ENCODE data around the gene CAMSAP2. TPM values are rescaled to one million over a fixed set of nuclear protein-coding genes. Genes with fewer than 3 reads are reported as not detected.

The CAMSAP2 gene
- total RNA-seq, 1 donor from 2014 or later, result 48.3 TPM

DNA sequence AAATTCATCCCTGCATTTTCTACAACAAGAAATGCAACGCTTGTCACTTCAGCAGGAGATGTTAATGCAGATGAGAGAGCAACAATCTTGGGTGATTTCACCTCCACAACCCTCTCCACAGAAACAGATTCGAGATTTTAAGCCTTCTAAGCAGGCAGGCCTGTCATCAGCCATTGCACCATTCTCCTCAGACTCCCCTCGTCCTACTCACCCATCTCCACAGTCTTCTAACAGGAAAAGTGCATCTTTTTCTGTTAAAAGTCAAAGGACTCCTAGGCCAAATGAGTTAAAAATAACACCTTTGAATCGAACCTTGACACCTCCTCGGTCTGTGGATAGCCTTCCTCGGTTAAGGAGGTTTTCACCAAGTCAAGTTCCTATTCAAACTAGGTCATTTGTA lies 110.7 kb downstream of the CAMSAP2 start:
- no peak for DNase-seq (ENCODE audit: low read depth)

DNA sequence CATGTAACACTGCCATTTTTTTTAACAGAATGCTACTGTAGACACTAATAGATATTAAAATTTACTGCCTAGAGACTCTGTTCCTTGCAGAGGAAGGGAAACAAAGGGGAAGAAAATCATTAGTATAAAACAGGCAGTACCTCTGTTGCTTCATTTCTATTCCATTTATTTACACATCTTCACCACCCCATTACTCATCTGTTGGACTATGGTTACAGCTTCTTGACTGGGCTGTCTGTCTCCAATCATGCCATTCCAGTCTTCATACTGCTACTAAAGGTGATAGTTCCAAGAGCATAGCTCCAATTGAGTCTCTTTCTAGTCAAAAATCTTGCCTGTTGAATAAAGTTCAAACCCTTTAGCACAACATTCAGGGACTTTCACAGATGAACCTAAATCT lies 111.9 kb downstream of the CAMSAP2 start:
- DNase-seq (ENCODE audit: low read depth), result peak; percentile 32

DNA sequence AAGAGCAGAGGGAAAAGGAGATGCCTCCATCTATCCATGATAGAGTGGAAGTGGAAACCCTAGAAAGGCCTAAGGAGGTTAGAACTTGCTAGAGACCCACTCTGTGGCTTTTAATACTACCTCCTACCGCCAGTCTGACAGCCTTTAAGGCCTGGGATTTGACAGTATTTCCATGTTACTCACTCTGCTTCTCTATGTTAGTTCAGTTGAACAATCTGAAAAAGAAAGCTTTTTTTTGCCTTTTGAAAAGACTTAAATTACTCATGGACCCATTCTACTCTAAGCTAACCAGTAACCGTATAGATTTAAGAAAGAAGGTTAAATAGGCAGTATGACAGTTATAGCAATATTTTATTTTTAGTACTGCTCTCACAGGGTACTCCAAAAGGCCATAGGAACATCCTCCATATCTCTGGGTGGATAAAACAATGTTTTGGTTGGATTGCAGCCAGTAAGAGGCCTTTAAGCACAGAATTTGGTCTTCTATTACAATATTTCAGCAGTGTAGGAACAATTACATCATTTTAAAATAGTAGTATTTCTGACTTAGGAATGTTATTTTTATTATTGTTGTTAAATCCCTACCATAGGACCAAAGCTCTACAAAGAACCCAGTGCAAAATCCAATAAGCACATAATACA lies 118.1 kb downstream of the CAMSAP2 start:
- no peak for DNase-seq (ENCODE audit: low read depth)

DNA sequence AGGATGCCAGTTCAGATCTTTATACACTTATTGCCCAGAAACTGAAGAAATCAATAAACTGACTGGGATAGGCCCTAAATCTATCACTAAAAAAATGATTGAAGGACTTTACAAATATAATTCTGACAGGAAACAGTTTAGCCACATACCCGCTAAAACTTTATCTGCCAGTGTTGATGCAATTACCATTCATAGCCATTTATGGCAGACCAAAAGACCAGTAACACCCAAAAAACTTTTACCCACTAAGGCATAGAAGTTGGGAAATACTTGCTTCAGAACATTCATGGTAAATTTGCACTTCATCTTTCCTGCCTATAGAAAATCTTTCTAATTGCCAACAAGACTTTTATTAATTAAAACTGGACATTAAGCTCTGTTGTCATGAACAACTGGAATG lies 119.1 kb downstream of the CAMSAP2 start:
- no peak for DNase-seq (ENCODE audit: low read depth)

DNA sequence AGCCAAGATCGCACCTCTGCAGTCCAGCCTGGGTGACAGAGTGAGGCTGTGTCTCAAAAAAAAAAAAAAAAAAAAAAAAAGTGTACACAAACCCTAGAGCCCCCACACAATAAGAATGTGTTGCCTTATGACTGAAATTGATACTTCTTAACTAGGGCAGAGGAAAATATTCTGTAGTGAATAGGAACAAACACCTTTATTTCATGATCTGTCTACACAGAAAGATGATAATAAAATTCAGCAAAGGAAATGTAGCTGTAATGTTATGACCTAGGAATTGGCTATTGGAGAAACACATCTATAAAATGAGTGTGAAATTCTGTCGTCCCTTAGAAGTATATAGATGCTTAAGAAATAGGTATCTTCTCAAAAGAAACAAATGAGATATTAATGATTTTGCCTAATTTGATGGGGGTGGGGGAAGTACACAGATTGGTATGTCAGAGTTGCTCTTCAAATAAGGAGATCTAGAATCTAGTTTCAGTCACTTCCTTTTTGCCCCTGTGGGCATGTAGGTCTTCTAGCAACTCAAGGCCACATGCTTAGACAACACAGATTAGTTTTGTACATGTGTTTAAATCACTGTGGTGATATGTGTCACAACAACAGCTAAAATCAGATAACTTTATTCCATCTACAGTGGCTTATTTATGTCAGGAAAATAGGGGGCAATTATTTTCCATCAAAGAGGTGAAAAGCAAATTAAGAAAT lies 123.4 kb downstream of the CAMSAP2 start:
- DNase-seq (ENCODE audit: low read depth), result no peak

DNA sequence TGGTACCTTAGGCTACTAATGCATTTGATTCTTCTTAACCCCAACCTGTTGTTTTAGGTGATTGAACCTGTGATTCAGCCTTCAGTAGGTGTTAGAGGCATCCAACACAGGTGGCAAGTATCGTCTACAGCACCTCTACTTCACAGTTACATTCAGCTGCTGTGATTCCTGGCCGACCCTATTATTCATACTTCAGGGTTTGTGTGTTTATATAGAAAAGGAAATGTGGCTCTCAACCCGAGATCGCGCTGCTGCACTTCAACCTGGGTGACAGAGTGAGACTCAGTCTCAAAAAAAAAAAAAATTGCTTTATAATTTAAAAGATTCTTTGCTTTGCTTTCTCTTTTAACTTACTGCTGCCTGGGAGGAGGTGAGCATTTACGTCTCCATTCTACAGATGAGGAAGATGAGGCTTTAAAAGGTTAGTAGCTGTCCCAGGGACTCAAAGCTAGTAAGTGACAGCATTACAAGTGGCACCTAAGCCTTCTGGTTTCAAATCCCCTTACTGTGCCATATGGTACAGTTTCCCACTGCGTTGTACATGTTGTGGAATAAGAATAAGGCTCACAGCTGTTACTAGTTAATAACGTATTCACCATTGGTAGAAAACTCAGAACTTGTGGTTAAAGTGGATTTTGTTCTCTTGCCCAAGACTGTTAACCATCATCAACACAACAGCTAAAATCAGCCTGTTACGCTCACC lies 124.2 kb downstream of the CAMSAP2 start:
- no peak for DNase-seq (ENCODE audit: low read depth)

DNA sequence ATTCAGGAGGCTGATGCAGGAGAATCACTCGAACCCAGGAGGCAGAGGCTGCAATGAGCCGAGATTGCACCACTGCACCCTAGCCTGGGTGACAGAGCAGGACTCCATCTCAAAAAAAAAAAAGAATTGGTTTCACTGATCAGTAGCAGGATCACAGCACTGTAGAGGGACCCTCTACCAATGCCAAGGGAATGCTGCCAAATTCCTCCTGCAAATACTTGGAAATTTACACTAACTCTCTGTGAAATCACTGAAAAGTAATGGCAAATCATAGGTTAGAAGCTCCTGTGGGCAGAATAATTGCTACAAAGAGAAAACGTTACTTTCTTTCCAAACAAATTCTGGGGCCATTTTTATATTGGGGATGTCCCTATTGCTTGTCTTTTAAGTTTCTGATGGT lies 127.4 kb downstream of the CAMSAP2 start:
- no peak for DNase-seq (ENCODE audit: low read depth)

DNA sequence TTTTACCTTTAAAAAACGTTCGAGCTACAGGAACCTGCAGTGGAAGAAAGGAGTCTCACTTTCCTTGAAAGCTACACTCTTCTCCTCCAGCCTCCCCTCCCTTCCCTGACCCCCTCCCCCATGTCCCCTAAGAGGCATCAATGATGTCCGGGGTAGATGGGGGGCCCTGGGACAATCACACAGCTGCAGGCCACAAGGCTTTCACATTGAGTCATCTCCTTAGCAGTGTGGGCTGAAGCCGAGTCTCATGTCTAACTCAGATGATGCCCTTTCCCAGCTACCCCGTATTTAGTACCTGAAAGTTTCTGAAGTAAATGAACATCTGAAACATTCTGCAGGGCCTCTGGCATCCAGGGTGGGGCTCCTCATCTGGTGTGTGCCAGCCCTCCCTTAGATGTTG lies 127.8 kb downstream of the CAMSAP2 start:
- DNase-seq (ENCODE audit: low read depth), result peak; percentile 28

DNA sequence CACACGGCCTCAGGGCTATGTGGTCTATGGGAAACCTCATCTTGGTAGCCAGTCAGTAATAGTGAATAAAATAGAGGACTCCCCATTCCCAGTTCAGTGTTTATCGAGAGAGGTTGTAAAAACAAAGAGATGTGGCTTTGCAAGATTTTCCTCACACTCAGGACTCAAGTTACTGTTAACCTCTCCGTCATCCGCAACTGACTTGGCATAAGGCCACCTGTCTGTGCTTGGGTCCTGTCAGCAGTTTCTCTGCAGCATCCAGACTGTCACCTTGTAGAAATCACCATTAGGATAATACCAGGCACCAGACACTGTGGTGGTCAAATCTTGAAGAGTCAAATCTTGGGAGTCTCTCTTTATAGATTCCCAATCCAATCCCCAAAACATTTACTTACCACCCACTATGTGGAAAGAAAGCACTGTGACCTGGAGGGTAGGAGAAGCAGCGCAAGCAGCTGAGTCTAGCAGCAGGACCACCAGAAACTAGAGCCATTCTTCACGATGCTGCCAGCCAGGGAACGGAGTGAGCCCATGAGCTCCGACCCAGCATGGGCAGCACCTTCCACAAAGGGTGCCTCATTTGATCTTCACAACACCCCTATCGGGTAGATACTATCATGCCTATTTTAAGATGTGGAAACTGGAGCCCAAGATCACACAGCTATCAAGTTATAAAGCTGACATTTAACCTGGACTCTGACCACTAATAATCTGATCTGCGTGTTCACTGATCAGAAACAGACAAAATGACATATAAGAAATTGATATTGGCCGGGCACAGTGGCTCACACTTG lies 128.5 kb downstream of the CAMSAP2 start:
- peak; percentile 45 for DNase-seq (ENCODE audit: low read depth)

DNA sequence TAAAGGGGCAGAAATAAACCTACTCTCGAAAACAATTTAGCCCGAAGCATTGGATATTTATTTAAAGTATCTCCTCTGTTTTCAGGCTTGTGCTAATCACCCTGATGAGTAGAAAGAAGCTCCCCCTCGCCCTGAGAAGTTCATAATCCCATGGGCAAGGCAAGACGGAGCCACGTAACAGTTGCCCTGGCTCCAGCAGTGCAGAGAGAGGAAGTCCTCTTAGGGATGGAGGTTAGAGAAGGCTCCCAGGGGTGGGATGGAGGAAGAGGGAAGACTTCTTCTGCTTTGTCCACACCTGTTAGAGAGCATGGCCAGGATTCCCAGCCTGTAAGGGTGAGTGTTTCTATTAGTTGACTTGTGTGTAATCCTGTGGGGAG lies 130.7 kb downstream of the CAMSAP2 start:
- DNase-seq (ENCODE audit: low read depth), result no peak

DNA sequence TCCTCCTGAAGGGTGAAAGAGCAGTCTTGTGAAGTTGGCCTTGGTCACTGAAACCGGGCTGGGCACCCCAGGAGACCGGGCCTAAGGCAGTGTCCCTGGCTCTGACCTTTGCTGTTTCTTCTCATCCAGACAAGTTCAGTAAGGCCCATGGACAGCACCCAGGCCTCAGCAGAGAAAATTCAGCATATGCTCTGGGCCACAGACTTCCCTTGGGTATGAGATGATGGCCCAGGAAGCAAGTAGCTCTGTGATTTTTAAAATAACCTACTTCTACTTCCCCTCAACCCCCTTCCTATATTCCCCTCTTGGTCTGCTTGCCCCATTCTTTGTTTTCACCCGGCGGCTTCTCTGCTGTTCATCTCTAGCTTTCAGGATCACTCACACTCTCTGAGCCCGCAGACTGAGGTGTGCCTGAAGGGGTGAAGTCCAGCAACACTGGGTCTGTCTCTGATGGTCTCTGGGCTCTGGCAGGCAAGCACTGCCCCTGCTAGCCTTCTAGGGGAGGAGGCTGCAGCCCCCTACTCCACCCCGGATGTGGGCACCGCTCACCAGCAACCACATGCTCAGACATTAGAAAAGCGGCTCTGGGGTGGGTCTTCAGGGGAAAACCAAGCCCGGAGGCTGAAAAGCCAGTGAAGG lies 131.2 kb downstream of the CAMSAP2 start:
- DNase-seq (ENCODE audit: low read depth), result no peak

DNA sequence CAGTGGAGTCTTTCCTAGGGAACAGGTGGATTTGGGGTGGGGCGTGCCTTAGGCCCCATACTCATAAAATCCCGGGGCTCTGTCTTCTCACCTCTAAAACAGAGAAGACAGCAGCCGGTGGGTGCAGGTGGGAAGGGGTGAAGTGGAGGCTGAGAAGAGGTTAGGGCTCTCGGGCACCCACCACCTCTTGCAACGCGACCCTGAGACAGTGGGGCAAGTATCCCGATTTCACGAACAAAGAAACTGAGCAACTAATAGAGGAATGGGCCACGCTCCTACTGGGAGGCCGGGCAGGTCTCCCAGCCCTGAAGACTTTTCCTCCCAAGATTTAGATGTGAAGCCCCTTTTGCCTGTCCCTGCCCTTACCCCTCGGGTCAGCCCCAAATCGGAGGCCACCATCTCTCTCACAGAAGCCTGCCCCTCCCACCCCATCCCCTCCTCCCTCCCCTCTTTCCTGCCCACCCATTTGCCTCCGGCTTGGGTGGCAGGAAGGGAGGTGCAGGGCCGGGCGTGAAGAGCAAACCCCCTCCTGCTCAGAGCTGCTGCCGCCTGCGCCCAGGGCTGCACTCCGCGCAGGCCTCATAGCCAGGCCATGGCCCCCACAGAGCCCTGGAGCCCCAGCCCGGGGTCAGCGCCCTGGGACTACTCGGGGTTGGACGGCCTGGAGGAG lies 133.9 kb downstream of the CAMSAP2 start, which contains the start of gene GPR25:
Gene GPR25 (plus strand): TSS at position 536 of the 670 bp plus-strand sequence. CDS start 57 bp downstream, at position 593.
- no peak for DNase-seq (ENCODE audit: low read depth)

DNA sequence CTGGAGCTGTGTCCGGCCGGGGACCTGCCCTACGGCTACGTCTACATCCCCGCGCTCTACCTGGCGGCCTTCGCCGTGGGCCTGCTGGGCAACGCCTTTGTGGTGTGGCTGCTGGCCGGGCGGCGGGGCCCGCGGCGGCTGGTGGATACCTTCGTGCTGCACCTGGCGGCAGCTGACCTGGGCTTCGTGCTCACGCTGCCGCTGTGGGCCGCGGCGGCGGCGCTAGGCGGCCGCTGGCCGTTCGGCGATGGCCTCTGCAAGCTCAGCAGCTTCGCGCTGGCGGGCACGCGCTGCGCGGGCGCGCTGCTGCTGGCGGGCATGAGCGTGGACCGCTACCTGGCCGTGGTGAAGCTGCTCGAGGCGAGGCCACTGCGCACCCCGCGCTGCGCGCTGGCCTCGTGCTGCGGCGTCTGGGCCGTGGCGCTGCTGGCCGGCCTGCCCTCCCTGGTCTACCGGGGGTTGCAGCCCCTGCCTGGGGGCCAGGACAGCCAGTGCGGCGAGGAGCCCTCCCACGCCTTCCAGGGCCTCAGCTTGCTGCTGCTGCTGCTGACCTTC lies 134.5 kb downstream of the CAMSAP2 start:
- no peak for DNase-seq (ENCODE audit: low read depth)

DNA sequence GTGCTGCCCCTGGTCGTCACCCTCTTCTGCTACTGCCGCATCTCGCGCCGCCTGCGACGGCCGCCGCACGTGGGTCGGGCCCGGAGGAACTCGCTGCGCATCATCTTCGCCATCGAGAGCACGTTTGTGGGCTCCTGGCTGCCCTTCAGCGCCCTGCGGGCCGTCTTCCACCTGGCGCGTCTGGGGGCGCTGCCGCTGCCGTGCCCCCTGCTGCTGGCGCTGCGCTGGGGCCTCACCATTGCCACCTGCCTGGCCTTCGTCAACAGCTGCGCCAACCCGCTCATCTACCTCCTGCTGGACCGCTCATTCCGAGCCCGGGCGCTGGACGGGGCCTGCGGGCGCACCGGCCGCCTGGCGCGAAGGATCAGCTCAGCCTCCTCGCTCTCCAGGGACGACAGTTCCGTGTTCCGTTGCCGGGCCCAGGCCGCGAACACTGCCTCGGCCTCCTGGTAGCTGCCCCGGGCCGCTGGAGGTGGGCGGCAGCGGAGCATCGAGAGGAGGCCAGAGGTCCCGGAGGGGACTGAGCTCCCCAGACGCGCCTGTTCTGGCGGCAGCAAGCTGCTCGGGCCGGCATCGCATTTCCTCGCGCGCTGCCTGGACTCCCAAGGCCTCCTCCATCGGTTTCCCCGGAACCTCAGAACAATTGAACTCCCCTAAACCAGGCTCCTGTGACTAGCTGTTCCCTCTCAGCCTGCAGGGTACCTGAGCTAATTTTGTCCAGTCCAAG lies 135.1 kb downstream of the CAMSAP2 start:
- no peak for DNase-seq (ENCODE audit: low read depth)

DNA sequence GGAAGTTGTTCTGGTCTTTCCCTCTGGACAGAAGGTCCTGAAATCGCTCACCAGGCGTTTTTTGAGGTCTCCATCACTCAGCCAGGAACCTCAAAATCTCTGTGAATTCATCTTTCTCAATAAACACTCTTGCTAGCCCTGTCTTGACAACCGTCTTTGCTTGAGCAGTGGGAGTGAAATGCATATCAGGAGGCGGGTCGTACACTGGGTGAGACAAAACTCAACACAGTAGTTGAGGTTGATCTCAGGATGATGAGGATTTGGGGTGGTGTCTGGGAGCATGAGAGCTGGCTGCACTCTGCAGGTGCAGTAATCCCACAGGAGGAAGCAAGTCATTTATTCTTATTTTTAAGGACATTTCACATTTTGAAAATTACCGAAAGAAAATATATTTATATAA lies 136.0 kb downstream of the CAMSAP2 start:
- DNase-seq (ENCODE audit: low read depth), result no peak

DNA sequence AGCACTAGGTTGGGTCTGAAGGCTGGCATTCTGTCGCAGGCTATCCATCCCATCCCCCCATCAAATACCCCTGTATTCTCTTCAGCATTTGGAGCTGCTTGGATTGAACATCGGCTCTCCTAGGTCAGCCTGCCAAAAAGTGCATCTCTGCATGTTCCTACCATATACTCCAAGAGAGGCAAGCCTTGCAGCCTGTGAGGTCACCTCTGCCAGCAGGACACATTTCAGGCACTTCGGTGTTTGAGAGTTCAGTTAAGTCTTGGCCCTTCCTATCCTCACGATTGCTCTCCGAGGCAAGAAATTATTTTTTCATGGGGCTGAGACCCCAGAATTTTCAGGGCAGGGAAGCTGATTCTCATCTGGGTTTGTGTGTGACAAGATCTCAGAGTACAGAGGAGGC lies 136.7 kb downstream of the CAMSAP2 start:
- DNase-seq (ENCODE audit: low read depth), result no peak

DNA sequence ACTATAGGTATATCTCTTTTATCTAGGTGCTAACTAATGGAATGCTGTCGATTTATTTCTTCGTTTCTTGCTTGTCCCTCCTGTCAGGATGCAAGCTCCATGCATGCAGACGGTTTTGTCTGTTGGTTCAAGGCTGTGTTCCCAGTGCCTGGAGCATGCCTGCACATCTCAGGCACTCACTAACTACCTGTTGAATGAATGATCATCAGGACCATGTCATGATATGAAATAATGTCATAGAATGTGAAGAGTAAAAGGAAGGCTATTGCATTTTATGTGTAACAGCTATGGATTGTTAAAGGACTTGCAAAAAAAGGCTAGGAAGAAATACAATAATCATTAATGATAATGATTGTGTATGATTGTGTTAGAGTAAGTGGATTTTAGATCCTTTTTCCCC lies 138.3 kb downstream of the CAMSAP2 start:
- no peak for DNase-seq (ENCODE audit: low read depth)

DNA sequence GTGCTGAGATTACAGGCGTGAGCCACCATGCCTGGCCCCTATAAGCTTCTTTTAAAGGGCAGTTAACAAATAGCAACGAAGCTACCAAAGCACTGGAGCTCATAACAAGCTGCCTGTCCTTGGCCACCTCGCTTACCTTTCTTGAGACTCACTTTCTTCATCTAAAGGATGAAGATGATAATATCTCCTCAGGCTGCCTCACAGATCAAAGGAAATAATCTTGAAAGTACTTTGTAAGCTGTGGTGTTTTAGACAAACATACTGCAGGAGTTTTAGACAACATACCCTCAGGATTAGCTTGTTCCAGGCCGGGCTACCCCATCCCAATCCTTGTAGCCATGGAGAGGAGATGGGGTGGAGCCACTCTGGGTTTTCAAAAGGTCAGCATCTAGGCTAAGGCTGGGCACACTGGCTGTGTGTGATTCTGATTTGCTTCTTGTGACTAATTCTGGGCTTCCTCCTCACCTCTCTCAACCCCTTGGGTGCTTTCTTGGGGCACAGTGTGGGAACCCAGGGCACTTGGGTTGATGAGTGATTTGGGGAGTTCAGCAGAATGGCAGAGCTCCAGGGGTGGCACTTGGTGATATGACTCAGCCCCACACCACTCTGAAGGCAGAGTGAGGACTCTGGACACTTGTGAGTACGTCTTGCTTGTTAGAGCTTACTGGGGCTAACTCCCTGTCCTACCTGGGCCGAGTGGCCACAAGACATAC lies 139.3 kb downstream of the CAMSAP2 start:
- DNase-seq (ENCODE audit: low read depth), result no peak

DNA sequence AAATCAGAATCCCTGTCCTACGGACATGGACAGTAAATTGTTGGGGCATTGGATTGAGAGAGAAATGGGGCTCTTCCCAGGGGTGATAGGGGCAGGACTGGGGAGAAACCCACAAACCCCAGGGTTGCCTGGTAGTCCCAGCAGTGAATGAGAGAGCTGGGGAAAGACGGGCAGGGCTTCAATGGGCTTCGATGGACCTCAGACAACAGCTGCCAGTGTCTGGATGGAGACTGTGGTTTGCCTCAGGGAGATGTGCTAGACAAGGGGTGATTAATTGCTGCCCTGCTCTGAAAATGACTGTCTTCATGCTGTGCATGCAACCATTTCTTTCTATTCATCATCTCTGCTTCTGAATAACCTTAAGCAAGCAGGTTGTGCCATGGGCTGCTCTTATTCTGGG lies 141.5 kb downstream of the CAMSAP2 start:
- no peak for DNase-seq (ENCODE audit: low read depth)

Measured in renal cortical epithelial cell (primary cell).